Aorta (tissue), 5 donors: Measurements from ENCODE around the gene SCMH1. TPM values are rescaled to one million over a fixed set of nuclear protein-coding genes. Genes with fewer than 3 reads are reported as not detected.
A peak's percentile ranks its signal among the peaks of the same experiment; 100 is the strongest.

ENCODE experiments used
- ATAC-seq: fragments of 200-7000 bp; cut with Tn5 transposase; one replicate; pipeline ENCODE4 v1.9.1; 2022; ENCODE audit warnings: moderate library complexity; ENCODE audit not compliant: low FRiP score
- DNase-seq, 2 donors: peaks; one replicate each; pipeline ENCODE4 v3.0.0-alpha.2; 2020
- H3K27ac ChIP-seq, 2 donors: one replicate each; pipeline ENCODE4 v1.5.1; 2013; ENCODE audit warnings: low read length in 2 of 2, mild to moderate bottlenecking in 2 of 2, moderate library complexity in 2 of 2, control low read depth in 1 of 2, inconsistent platforms in 1 of 2, low read depth in 1 of 2
- H3K27me3 ChIP-seq, 2 donors: one replicate each; pipeline ENCODE4 v1.6.1; 2013; ENCODE audit warnings: control low read depth in 1 of 2, low read length in 1 of 2, mild to moderate bottlenecking in 1 of 2, moderate library complexity in 1 of 2; ENCODE audit not compliant: insufficient read depth in 2 of 2, control insufficient read depth in 1 of 2
- H3K36me3 ChIP-seq, 2 donors: one replicate each; pipeline ENCODE4 v1.6.1; 2013; ENCODE audit warnings: control low read depth in 1 of 2, low read length in 1 of 2, mild to moderate bottlenecking in 1 of 2; ENCODE audit not compliant: insufficient read depth in 2 of 2, control insufficient read depth in 1 of 2
- H3K4me1 ChIP-seq, 2 donors: one replicate each; pipeline ENCODE4 v1.6.1; 2013; ENCODE audit warnings: low read length in 2 of 2, control low read depth in 1 of 2, mild to moderate bottlenecking in 1 of 2, moderate library complexity in 1 of 2; ENCODE audit not compliant: insufficient read depth in 2 of 2, control insufficient read depth in 1 of 2
- H3K4me3 ChIP-seq, 2 donors: one replicate each; pipeline ENCODE4 v1.5.1; 2013; ENCODE audit warnings: low read length in 2 of 2, control low read depth in 1 of 2, mild to moderate bottlenecking in 1 of 2
- H3K9me3 ChIP-seq: one replicate; pipeline ENCODE4 v1.6.1; 2013; ENCODE audit warnings: mild to moderate bottlenecking, low read length; ENCODE audit not compliant: control insufficient read depth
- WGBS, 2 donors: extraction: QIAGEN DNeasy Blood & Tissue Kit; methylation state at CpG; one replicate each; pipeline ENCODE4 v1.1.7; 2013; 5-methylcytosine and 5-hydroxymethylcytosine counted together
- intact Hi-C, 2 donors: fragments of 100-400 bp; cut with DNase I; formaldehyde crosslinking; loops; one replicate each; pipeline versions ENCODE4 v1.14.2 to v1.15.0; 2022
- polyA plus RNA-seq, 2 donors: library from polyadenylated mRNA; stranded (reverse); fragments of 200-250 nt; gene quantifications; one replicate each; pipeline ENCODE4 v1.2.3, GENCODE V29; 2013
- total RNA-seq, 2 donors: library from RNA; stranded (reverse); fragmentation: NEBNext Ultra II Directional; extraction: Animal tissue kit (Norgen Biotek cat#: 25700); gene quantifications; one replicate each; pipeline ENCODE4 v1.2.1, GENCODE V29; 2021
- donor health status: healthy with polysubstance abuse.
- donor health status: Bipolar disorder and iron deficiency.
- donor health status: DM: no; HTN: no; CAD: no.
- donor health status: DM: no; HTN: no; CAD: no.
- donor health status: DM: yes; HTN: yes; CAD: no.

SCMH1 gene
- total and polyA plus RNA-seq, 4 donors = 36.2 to 60.7 (median 47.4) TPM

GRCh38 chr1:41022424-41022823, 219.7 kb downstream of the SCMH1 start:
- H3K27me3 ChIP-seq = no peaks in the 10 kb centered on the region
- WGBS, 2 donors = 82 to 84% methylated on average over 10 of the region's 10 CpGs
- intact Hi-C loops = no loop called here
- DNase-seq (no peak), ATAC-seq (no peak)
- no peaks in the 10 kb centered on the region for H3K9me3 ChIP-seq
- no peaks in the 10 kb centered on the region for H3K4me1 ChIP-seq
- no peak overlapping the region for H3K27ac ChIP-seq
- peaks cover 2 to 5% of the 10 kb centered on the region in 2 donors for H3K36me3 ChIP-seq
- no peak overlapping the region for H3K4me3 ChIP-seq

- Histone ChIP-seq H3K4me3 (no peak within 1 kb of the TSS), H3K4me1 (no peaks in the 10 kb centered on the region), H3K9me3 (no peaks in the 10 kb centered on the region), H3K27me3 (no peaks in the 10 kb centered on the region), H3K27ac (peak within 1 kb of the TSS in 1 of 2 donors; percentile 23), H3K36me3 (peaks cover 2 to 5% of the 10 kb centered on the region in 2 donors)
- DNase-seq (no peak), ATAC-seq (no peak)
- intact Hi-C loops = no loop called here
- WGBS, 2 donors = 58 to 63% methylated on average over 12 of the region's 12 CpGs
Observed at GRCh38 chr1:41021526-41022308, 220.4 kb downstream of the SCMH1 start, which contains the start of gene SLFNL1. Gene SLFNL1 (minus strand): TSS chr1:41021725. CDS start chr1:41020660, 1,065 bp downstream.

GRCh38 chr1:41020654-41021053, 221.5 kb downstream of the SCMH1 start:
- ATAC-seq (no peak), DNase-seq (no peak)
- Histone ChIP-seq H3K9me3 (no peaks in the 10 kb centered on the region), H3K36me3 (peaks cover 0 to 3% of the 10 kb centered on the region in 2 donors), H3K4me1 (no peaks in the 10 kb centered on the region), H3K4me3 (no peak overlapping the region), H3K27ac (no peak overlapping the region), H3K27me3 (no peaks in the 10 kb centered on the region)
- intact Hi-C loops = no loop called here
- WGBS, 2 donors = 61 to 65% methylated on average over 3 of the region's 3 CpGs

GRCh38 chr1:41020109-41020576, 222.0 kb downstream of the SCMH1 start:
- Histone ChIP-seq H3K4me1 (no peaks in the 10 kb centered on the region), H3K4me3 (no peak overlapping the region), H3K27ac (no peak overlapping the region), H3K9me3 (no peaks in the 10 kb centered on the region), H3K36me3 (peaks cover 0 to 3% of the 10 kb centered on the region in 2 donors), H3K27me3 (no peaks in the 10 kb centered on the region)
- intact Hi-C loops = no loop called here
- WGBS, 2 donors = 88 to 91% methylated on average over 17 of the region's 17 CpGs
- DNase-seq (no peak), ATAC-seq (no peak)

- no peaks in the 10 kb centered on the region for H3K4me1 ChIP-seq
- no peak overlapping the region for H3K4me3 ChIP-seq
- intact Hi-C loops = no loop called here
- no peaks in the 10 kb centered on the region for H3K27me3 ChIP-seq
- no peak for DNase-seq
- no peak overlapping the region for H3K27ac ChIP-seq
- no peak for ATAC-seq
- no peaks in the 10 kb centered on the region for H3K9me3 ChIP-seq
- H3K36me3 ChIP-seq = peaks cover 0 to 3% of the 10 kb centered on the region in 2 donors
- 41 to 45% methylated on average over 2 of the region's 2 CpGs for WGBS, 2 donors
Observed at GRCh38 chr1:41019353-41019745, 222.8 kb downstream of the SCMH1 start.

GRCh38 chr1:41018018-41018410, 224.1 kb downstream of the SCMH1 start:
- Histone ChIP-seq H3K27me3 (no peaks in the 10 kb centered on the region), H3K4me3 (no peak overlapping the region), H3K27ac (no peak overlapping the region), H3K4me1 (no peaks in the 10 kb centered on the region), H3K36me3 (peaks cover 0 to 3% of the 10 kb centered on the region in 2 donors), H3K9me3 (no peaks in the 10 kb centered on the region)
- WGBS, 2 donors = 89% methylated on average over 8 of the region's 8 CpGs
- ATAC-seq = no peak
- no peak for DNase-seq
- intact Hi-C loops = no loop called here

GRCh38 chr1:41017141-41018017, 224.7 kb downstream of the SCMH1 start:
- DNase-seq (no peak), ATAC-seq (no peak)
- H3K4me1 ChIP-seq = no peaks in the 10 kb centered on the region
- H3K27me3 ChIP-seq = no peaks in the 10 kb centered on the region
- no peak overlapping the region for H3K27ac ChIP-seq
- WGBS, 2 donors = 94% methylated on average over 44 of the region's 44 CpGs
- H3K9me3 ChIP-seq = no peaks in the 10 kb centered on the region
- H3K4me3 ChIP-seq = no peak overlapping the region
- H3K36me3 ChIP-seq = peaks cover 0 to 3% of the 10 kb centered on the region in 2 donors
- intact Hi-C loops = no loop called here

- intact Hi-C loops = no loop called here
- Histone ChIP-seq H3K36me3 (peaks cover 0 to 6% of the 10 kb centered on the region in 2 donors), H3K27me3 (no peaks in the 10 kb centered on the region), H3K4me1 (no peaks in the 10 kb centered on the region), H3K4me3 (no peak overlapping the region), H3K27ac (no peak overlapping the region), H3K9me3 (no peaks in the 10 kb centered on the region)
- DNase-seq (no peak), ATAC-seq (no peak)
- WGBS, 2 donors = 71 to 74% methylated on average over 13 of the region's 13 CpGs
Observed at GRCh38 chr1:41015897-41016470, 226.1 kb downstream of the SCMH1 start.
